ENCODE data around the gene MCF2. TPM values are rescaled to one million over a fixed set of nuclear protein-coding genes. Genes with fewer than 3 reads are reported as not detected.

MCF2 gene
- under 0.01 TPM in 1 of 2 replicates, not detected in the other for total RNA-seq

GRCh38 chrX:139708067-139708466, at the start of gene MCF2:
Gene MCF2 (minus strand): TSS chrX:139708167. CDS start chrX:139651744, 56,423 bp downstream.

Other genes starting within 250 kb of the MCF2 start
- not detected in 2 replicates for gene F9, start 177.4 kb downstream of the MCF2 start, total RNA-seq
- gene ATP11C, start 224.9 kb upstream of the MCF2 start, total RNA-seq, result 106 and 111 TPM in 2 replicates